CD14-positive monocyte (primary cell): ENCODE measurements around the gene RBM38. TPM values are rescaled to one million over a fixed set of nuclear protein-coding genes. Genes with fewer than 3 reads are reported as not detected.

ENCODE experiments used
- DNase-seq, 3 donors: peaks; one replicate each; pipeline ENCODE4 v3.0.0-alpha.2; 2011 to 2022
- H2AFZ ChIP-seq: 2 replicates; pipeline ENCODE4 v1.6.0; 2012; ENCODE audit warnings: mild to moderate bottlenecking, low read depth, low read length, inconsistent platforms; ENCODE audit not compliant: insufficient read depth, poor library complexity, severe bottlenecking
- H3K27ac ChIP-seq, 2 donors: 1 replicate in 1 of 2; 2 replicates in 1 of 2; pipeline ENCODE4 v1.5.1; 2012 to 2013; ENCODE audit warnings: low read length in 2 of 2, control low read depth in 1 of 2, inconsistent platforms in 1 of 2, low read depth in 1 of 2, mild to moderate bottlenecking in 1 of 2
- H3K27me3 ChIP-seq, 2 donors: one replicate each; pipeline versions ENCODE4 v1.6.0 to v1.6.1; 2011 to 2013; ENCODE audit warnings: low read length in 2 of 2; ENCODE audit not compliant: control insufficient read depth in 2 of 2, insufficient read depth in 2 of 2
- H3K36me3 ChIP-seq, 2 donors: replicated peaks in 1 of 2; 1 replicate in 1 of 2; 2 replicates in 1 of 2; pipeline versions ENCODE4 v1.5.1 to v1.6.1; 2012 to 2013; ENCODE audit warnings: low read length in 2 of 2, control low read depth in 1 of 2, inconsistent platforms in 1 of 2, mild to moderate bottlenecking in 1 of 2; ENCODE audit not compliant: insufficient read depth in 2 of 2, control insufficient read depth in 1 of 2
- H3K4me1 ChIP-seq, 2 donors: 1 replicate in 1 of 2; 2 replicates in 1 of 2; pipeline versions ENCODE4 v1.5.1 to v1.6.1; 2012 to 2013; ENCODE audit warnings: low read length in 2 of 2, control low read depth in 1 of 2, inconsistent platforms in 1 of 2, mild to moderate bottlenecking in 1 of 2, moderate library complexity in 1 of 2; ENCODE audit not compliant: insufficient read depth in 2 of 2, control insufficient read depth in 1 of 2
- H3K4me2 ChIP-seq: replicated peaks from 2 replicates; pipeline ENCODE3; 2012; ENCODE audit warnings: low read length, moderate library complexity, mild to moderate bottlenecking; ENCODE audit not compliant: poor library complexity, severe bottlenecking; ENCODE audit errors: extremely low read depth
- H3K4me3 ChIP-seq, 3 experiments: fragments of 200-600 bp in 1 of 3; sonication (generic) in 1 of 3; replicated peaks in 1 of 3; 1 replicate in 2 of 3; 2 replicates in 1 of 3; pipeline ENCODE4 v1.5.1; 2011 to 2013; ENCODE audit warnings: low read length in 3 of 3, mild to moderate bottlenecking in 3 of 3, control low read depth in 2 of 3, low read depth in 2 of 3, inconsistent platforms in 1 of 3, moderate library complexity in 1 of 3
- H3K79me2 ChIP-seq: 2 replicates; pipeline ENCODE4 v1.6.0; 2012; ENCODE audit warnings: mild to moderate bottlenecking, control low read depth, inconsistent platforms, low read length, moderate library complexity; ENCODE audit not compliant: insufficient read depth
- H3K9ac ChIP-seq: 2 replicates; pipeline ENCODE4 v1.6.0; 2017; ENCODE audit warnings: low read length, mild to moderate bottlenecking; ENCODE audit not compliant: insufficient read depth, poor library complexity, severe bottlenecking
- H3K9me3 ChIP-seq, 2 donors: replicated peaks in 1 of 2; 1 replicate in 1 of 2; 2 replicates in 1 of 2; pipeline versions ENCODE4 v1.5.1 to v1.6.1; 2012 to 2013; ENCODE audit warnings: low read length in 2 of 2, control low read depth in 1 of 2; ENCODE audit not compliant: control insufficient read depth in 1 of 2, insufficient read depth in 1 of 2
- H4K20me1 ChIP-seq: 2 replicates; pipeline ENCODE4 v1.6.0; 2012; ENCODE audit warnings: mild to moderate bottlenecking, low read length, control low read depth, moderate library complexity; ENCODE audit not compliant: insufficient read depth
- H3K27ac Mint-ChIP-seq, 7 donors: one replicate each; pipeline ENCODE4 v1.8.0; 2020; ENCODE audit warnings: mild to moderate bottlenecking in 7 of 7, mixed read lengths in 7 of 7, moderate library complexity in 6 of 7, inconsistent platforms in 2 of 7
- H3K27me3 Mint-ChIP-seq, 3 donors: one replicate each; pipeline ENCODE4 v1.8.0; 2021 to 2022; ENCODE audit warnings: low read depth in 3 of 3, mild to moderate bottlenecking in 3 of 3, mixed read lengths in 3 of 3, moderate library complexity in 3 of 3, inconsistent platforms in 1 of 3
- H3K36me3 Mint-ChIP-seq, 2 donors: one replicate each; pipeline ENCODE4 v1.8.0; 2020; ENCODE audit warnings: mixed read lengths in 2 of 2, inconsistent platforms in 1 of 2, mild to moderate bottlenecking in 1 of 2
- H3K4me1 Mint-ChIP-seq: one replicate; pipeline ENCODE4 v1.8.0; 2020; ENCODE audit warnings: mild to moderate bottlenecking, mixed read lengths
- H3K4me3 Mint-ChIP-seq, 2 donors: one replicate each; pipeline ENCODE4 v1.8.0; 2020; ENCODE audit warnings: mild to moderate bottlenecking in 2 of 2, mixed read lengths in 2 of 2, moderate library complexity in 1 of 2
- H3K9me3 Mint-ChIP-seq, 7 donors: one replicate each; pipeline ENCODE4 v1.8.0; 2020 to 2022; ENCODE audit warnings: mixed read lengths in 7 of 7, mild to moderate bottlenecking in 6 of 7, moderate library complexity in 6 of 7, inconsistent platforms in 2 of 7
- CTCF ChIP-seq: fragments of 200-600 bp; IDR thresholded peaks from one replicate; pipeline ENCODE4 v1.8.0; 2022; ENCODE audit warnings: antibody characterized with exemption, mild to moderate bottlenecking
- WGBS: methylation state at CpG from one replicate; pipeline ENCODE4 v1.1.5; 2013; ENCODE audit warnings: missing lambda C conversion rate; ENCODE audit not compliant: insufficient coverage; 5-methylcytosine and 5-hydroxymethylcytosine counted together
- intact Hi-C, 2 donors: fragments of 100-400 bp; cut with micrococcal nuclease; formaldehyde crosslinking; loops; one replicate each; pipeline versions ENCODE4 v1.15.0 to v1.15.1; 2023
- polyA plus RNA-seq, 3 donors: library from polyadenylated mRNA; depleted of rRNA in 1 of 3; unstranded in 2 of 3; stranded (reverse) in 1 of 3; fragments of 300-500 nt in 2 of 3; fragments of >200 nt in 1 of 3; fragmentation: Illumina TruSeq in 2 of 3; gene quantifications; 1 replicate in 2 of 3; 2 replicates in 1 of 3; pipeline ENCODE4 v1.2.3, GENCODE V29; 2012 to 2021

RBM38 gene
- polyA plus RNA-seq, 3 donors: 7.5 to 48.3 (median 17.8) TPM

DNA sequence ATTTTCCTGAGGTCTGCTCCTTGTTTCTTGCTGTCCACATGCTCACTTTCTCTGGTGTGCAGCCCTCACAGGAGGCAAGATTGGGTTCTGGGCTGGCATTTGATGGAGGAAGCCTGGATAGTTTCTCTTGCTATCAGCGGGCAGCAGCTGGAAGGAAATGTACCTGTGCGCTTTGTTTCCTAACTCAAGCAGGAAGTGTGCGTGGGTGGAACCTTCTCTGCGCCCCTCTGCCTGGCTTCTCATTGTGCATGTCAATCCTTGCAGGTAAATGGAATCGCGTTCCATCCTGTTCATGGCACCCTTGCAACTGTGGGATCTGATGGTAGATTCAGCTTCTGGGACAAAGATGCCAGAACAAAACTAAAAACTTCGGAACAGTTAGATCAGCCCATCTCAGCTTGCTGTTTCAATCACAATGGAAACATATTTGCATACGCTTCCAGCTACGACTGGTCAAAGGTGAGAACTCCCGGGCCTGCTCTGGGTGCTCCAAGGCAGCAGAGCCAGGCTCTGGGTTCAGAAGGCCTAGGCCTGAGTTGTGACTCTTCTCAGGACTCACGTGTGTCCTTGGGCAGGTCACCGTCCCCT is 16.8 kb upstream of the RBM38 start:
- Mint-ChIP-seq H3K27me3 (peaks cover 0 to 6% (median 0%) of the 10 kb centered on the region in 3 donors), H3K4me3 (peak overlapping the region; percentile 57 to 88), H3K4me1 (peaks cover 45% of the 10 kb centered on the region), H3K27ac (peak overlapping the region; percentile 97 to 99 (median 98)), H3K9me3 (no peaks in the 10 kb centered on the region), H3K36me3 (peaks cover 85 to 91% of the 10 kb centered on the region in 2 donors)
- H3K4me1 ChIP-seq: peaks cover 29 to 39% of the 10 kb centered on the region in 2 donors
- peak overlapping the region in 2 of 3 experiments; percentile 40 to 82 for H3K4me3 ChIP-seq
- H3K36me3 ChIP-seq: peaks cover 63 to 86% of the 10 kb centered on the region in 2 donors
- DNase-seq: no peak
- peak overlapping the region; percentile 71 to 87 for H3K27ac ChIP-seq
- no peak for TF ChIP-seq CTCF
- H3K79me2 ChIP-seq: peaks cover 34% of the 10 kb centered on the region
- H3K9ac ChIP-seq: peak overlapping the region; percentile 57
- intact Hi-C loops: loop anchor here in 1 of 2 donors (10.0 kb wide), 2 partner anchors 250 to 340 kb away; partner anchors contain the start of genes PMEPA1 and ZBP1
- peak overlapping the region; percentile 45 for H2AFZ ChIP-seq
- peak overlapping the region; percentile 89 for H3K4me2 ChIP-seq
- 58% methylated on average over 12 of the region's 12 CpGs for WGBS
- peaks cover 37% of the 10 kb centered on the region for H4K20me1 ChIP-seq
- H3K27me3 ChIP-seq: no peaks in the 10 kb centered on the region
- H3K9me3 ChIP-seq: no peaks in the 10 kb centered on the region

DNA sequence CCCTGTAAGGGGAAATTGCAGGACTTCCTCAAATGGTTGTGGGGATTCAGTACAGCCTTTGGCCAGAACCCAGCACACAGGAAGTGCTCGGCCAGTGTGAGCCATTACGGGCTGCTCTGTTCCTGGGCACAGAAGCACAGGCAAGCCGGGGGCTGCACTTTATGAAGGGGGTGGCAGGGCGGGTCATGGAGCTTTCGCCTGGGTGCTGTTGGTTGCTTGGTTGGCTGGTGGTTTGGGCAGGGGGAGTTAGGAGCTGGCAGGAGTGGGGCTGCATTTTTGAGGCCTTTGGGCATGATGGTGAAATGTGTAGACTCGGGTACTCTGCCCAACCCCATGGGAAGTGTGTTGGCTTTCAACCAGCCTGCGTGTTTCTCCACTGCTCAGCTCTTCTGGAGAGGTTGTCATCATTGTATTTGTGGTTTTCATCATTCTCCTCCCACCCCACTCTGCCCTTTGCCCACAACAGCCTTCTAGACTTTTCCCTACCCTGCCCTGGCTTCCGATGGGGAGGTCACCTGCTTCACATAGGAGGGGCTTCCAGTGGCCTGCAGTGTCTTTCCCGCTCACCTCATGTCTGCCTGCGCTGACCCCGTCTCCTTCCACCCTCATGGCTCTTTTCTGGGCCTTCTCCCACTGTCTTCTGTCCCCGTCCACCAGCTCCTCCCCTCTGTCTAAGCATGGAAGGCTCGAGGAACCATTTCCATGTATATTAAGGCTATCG is 16.1 kb upstream of the RBM38 start:
- TF ChIP-seq CTCF: no peak
- Histone ChIP-seq H2AFZ (peak overlapping the region; percentile 45), H3K4me2 (peak overlapping the region; percentile 89), H3K36me3 (peaks cover 62 to 86% of the 10 kb centered on the region in 2 donors), H3K79me2 (peaks cover 34% of the 10 kb centered on the region), H3K27ac (peak overlapping the region; percentile 71 to 87), H3K4me3 (peak overlapping the region; percentile 18 to 82 (median 40)), H3K4me1 (peaks cover 25 to 33% of the 10 kb centered on the region in 2 donors), H3K9ac (peak overlapping the region; percentile 57), H4K20me1 (peaks cover 44% of the 10 kb centered on the region), H3K27me3 (no peaks in the 10 kb centered on the region), H3K9me3 (no peaks in the 10 kb centered on the region)
- Mint-ChIP-seq H3K4me1 (peaks cover 39% of the 10 kb centered on the region), H3K36me3 (peaks cover 84 to 91% of the 10 kb centered on the region in 2 donors), H3K9me3 (no peaks in the 10 kb centered on the region), H3K27me3 (peaks cover 0 to 6% (median 0%) of the 10 kb centered on the region in 3 donors), H3K4me3 (peak overlapping the region; percentile 88 to 93), H3K27ac (peak overlapping the region; percentile 97 to 99 (median 98))
- peak; percentile 88 to 95 (median 91) for DNase-seq
- 53% methylated on average over 11 of the region's 14 CpGs for WGBS
- intact Hi-C loops: loop anchor here in 1 of 2 donors (10.0 kb wide), 2 partner anchors 250 to 340 kb away; partner anchors contain the start of genes PMEPA1 and ZBP1
